HTERT RPE-1 (cell line): ENCODE data around the gene RADIL.
"Not testable (repeated sequence)": the region's sequence is repeated elsewhere in the genome, so short reads cannot be mapped to it uniquely, and the experiment has no call there.

ENCODE experiments used
- in situ Hi-C: fragments of 300-500 bp; cut with MboI; formaldehyde crosslinking; loops from 4 replicates; pipeline ENCODE4 v1.14.3; 2020; ENCODE audit warnings: low sequenced_read_pairs

Gene RADIL

GRCh38 chr7:4815609-4816418, 67.7 kb downstream of the RADIL start:
- in situ Hi-C loops = no loop called here

- in situ Hi-C loops = no loop called here
Measured at GRCh38 chr7:4815121-4815520, 68.4 kb downstream of the RADIL start.

- in situ Hi-C loops = no loop called here
Measured at GRCh38 chr7:4814433-4814832, 69.1 kb downstream of the RADIL start.

GRCh38 chr7:4809666-4810065, 73.8 kb downstream of the RADIL start:
- in situ Hi-C loops = no loop called here

- in situ Hi-C loops = no loop called here
Measured at GRCh38 chr7:4809091-4809591, 74.4 kb downstream of the RADIL start.

- in situ Hi-C loops = no loop called here
Measured at GRCh38 chr7:4808565-4808964, 75.0 kb downstream of the RADIL start.

- in situ Hi-C loops = no loop called here
Measured at GRCh38 chr7:4808026-4808425, 75.5 kb downstream of the RADIL start.

GRCh38 chr7:4807598-4808016, 75.9 kb downstream of the RADIL start:
- in situ Hi-C loops = no loop called here

GRCh38 chr7:4806983-4807597, 76.4 kb downstream of the RADIL start:
- in situ Hi-C loops = no loop called here

- in situ Hi-C loops = no loop called here
Measured at GRCh38 chr7:4805984-4806300, 77.6 kb downstream of the RADIL start.

- in situ Hi-C loops = no loop called here
Measured at GRCh38 chr7:4805110-4805983, 78.2 kb downstream of the RADIL start.

GRCh38 chr7:4803397-4804241, 79.9 kb downstream of the RADIL start:
- in situ Hi-C loops = no loop called here

- in situ Hi-C loops = not testable (repeated sequence)
Measured at GRCh38 chr7:4802577-4802976, 80.9 kb downstream of the RADIL start.

- in situ Hi-C loops = no loop called here
Measured at GRCh38 chr7:4801839-4802231, 81.7 kb downstream of the RADIL start.

- in situ Hi-C loops = no loop called here
Measured at GRCh38 chr7:4800926-4801838, 82.3 kb downstream of the RADIL start.

GRCh38 chr7:4800487-4800886, 83.0 kb downstream of the RADIL start:
- in situ Hi-C loops = no loop called here

- in situ Hi-C loops = no loop called here
Measured at GRCh38 chr7:4799508-4800268, 83.8 kb downstream of the RADIL start.

- in situ Hi-C loops = no loop called here
Measured at GRCh38 chr7:4798706-4799235, 84.7 kb downstream of the RADIL start.
